Amniotic epithelial cell (primary cell): ENCODE data around the gene RAB30.
"Not testable (repeated sequence)": the region's sequence is repeated elsewhere in the genome, so short reads cannot be mapped to it uniquely, and the experiment has no call there.

Source experiments
- DNase-seq: peaks from one replicate; pipeline ENCODE4 v3.0.0-alpha.2; 2010; ENCODE audit warnings: low read depth

The RAB30 gene

DNA sequence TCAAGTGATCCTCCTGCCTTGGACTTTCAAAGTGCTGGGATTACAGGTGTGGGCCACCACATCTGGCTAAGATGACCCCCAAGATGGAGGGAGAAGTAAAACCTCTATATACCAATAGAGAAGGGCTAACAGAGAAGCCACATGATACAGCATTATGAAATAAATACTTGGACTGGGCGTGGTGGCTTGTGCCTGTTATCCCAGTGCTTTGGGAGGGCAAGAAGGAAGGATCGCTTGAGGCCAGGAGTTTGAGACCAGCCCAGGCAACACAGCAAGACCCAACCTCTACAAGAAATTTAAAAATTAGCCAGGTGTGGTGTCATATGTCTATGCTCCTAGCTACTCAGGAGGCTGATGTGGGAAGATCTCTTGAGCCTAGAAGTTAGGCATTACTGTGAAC lies 61.7 kb downstream of the RAB30 start:
- DNase-seq = no peak

DNA sequence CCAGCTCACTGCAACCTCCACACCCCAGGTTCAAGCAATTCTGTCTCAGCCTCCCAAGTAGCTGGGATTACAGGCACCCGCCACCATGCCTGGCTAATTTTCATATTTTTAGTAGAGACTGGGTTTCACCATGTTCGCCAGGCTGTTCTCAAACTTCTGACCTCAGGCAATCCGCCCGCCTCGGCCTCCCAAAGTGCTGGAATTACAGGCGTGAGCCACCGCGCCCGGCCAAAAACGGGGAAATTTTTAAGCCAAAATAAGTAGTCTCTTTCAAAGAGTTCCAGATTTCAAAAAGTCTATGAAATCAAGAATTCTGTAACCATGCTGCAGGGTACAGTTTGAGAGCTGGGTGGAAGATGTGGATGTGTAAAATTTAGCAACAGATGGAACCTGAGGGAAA lies 62.6 kb downstream of the RAB30 start:
- DNase-seq = not testable (repeated sequence)

DNA sequence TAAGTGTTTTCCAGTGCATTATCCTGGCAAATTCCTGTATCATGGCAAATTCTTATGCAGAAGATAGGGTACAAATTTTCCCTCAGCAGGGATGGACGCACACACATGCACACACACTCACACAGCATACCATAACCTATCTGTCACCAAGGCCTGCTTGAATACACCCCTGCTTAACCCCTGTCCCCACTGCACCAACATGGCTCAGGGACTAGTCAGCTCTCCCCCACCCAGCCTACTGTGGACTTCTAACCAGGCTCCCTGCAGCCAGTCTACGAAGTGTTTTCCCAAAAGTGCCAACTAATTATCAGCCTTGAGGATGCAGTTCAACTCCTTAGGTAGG lies 63.1 kb downstream of the RAB30 start:
- peak; percentile 34 for DNase-seq

DNA sequence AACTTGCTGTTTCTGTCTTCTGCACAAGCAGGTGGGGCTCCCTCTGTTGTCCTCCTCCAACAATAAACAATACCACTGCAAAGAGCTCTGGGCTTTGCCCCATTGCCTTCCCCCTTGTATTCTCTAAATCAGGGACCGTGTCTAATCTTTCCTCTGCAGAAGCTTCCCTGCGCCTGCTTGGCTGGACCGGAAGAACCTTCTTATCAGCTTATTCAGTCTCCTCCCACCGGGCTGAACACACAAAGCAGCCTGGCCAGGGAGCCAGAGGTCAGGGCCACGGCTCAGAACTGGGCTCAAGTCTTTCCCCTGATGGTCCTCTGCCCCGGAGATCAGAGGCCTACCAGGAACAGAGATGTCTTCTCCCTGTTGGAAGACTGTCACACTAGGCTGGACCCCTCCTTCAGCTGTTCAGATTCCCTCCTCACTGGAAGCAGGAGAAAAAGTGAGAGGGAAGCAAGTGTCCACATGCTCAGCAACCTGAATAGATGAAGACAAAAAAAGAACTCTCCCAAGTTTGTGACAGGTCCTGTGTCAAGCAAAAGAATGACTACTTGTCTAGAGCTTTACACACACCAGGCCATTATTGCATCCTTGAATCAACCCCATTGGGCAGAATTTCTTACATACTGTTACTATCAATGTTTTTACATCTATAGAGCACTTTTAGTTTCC lies 63.7 kb downstream of the RAB30 start:
- peak; percentile 51 for DNase-seq

DNA sequence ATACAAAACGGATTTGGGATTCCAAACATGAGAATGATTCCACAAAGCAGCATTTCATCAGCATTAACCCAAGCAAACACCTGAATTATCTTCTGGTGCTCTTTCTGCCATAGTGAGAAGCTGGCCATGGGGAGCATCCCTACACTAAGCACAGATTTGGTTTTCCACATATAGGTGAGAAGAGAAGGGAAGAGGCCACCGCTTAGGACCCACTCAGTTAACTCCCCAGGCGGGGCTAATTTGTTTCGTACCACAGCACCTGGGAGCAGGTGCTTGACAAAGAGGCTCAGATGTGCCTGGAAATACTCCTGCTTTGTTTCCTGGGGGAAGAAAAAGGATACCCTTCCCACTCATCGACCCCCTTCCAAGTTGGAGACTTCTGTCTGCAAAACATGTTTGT lies 64.2 kb downstream of the RAB30 start:
- no peak for DNase-seq

DNA sequence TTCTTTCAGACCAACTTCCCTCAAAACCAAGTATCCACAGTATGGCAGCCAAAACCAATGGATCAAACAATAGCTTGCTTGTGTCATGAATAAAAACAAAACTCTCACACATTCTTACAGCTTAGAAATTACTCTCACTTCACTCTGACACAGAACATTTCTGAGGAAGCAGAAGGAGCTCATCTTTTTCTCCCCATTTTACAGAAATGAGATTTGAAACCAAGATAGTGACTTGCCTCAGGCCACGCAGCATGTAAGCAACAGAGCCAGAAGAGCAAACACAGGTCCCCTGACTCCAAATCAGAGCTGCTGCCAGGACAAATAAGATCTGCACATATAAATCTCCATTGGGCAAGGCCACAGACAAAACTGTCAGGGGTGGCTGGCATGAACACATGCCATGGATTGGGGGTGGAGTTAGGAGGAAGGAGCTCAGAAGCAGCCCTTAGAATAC lies 64.8 kb downstream of the RAB30 start:
- no peak for DNase-seq

DNA sequence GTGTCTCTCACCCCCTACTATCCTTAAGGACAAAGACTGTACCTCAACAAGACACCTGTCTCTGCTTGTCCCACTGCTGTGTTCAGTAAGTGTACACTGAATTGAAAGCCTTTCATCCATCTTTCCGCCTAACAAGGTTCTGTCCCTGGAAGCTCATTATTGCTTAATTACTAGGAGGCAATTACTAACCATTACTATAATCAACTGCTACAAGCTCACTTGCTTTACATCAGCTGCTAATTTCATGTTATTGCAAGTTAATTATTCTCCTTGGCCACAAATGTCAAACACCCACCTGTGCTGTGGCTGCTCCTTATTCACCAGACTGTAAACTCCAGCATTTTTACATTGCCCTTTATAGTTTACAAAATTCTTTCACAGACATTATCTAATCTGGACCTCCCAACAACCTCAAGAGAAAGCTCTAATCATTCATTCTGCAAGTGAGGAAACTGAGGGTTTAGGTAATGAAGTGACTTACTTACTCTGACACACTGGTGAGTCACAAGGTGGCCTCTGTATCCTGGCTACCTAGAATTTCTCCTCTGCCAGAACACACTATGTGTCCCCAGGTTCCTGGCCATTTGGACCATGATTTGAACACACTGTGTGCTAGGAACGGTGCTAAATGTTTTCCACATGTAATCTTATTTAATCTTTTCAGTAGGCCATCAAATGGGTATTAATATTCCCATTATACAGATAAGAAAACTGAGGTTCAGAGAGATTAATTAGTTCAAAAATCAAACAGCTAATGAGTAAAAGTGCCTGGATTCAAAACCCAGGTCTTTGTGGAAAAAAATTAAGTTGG lies 66.7 kb downstream of the RAB30 start:
- DNase-seq = no peak

DNA sequence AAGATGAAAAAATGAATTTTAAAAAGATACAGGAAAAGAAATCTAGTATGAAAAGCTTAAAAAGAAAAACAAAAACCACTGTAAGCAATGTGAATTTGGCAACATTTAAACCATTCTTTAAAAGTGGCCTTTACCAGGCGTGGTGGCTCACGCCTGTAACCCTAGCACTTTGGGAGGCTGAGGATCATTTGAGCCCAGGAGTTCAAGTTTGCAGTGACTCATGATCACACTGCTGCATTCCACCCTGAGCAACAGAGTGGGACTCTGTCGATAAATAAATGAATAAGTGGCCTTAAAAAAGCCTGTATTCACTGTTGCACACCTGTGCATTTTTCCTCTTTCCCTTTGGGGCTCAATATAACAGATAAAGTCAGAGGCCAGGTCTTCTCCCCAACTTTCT lies 69.2 kb downstream of the RAB30 start:
- DNase-seq = no peak

DNA sequence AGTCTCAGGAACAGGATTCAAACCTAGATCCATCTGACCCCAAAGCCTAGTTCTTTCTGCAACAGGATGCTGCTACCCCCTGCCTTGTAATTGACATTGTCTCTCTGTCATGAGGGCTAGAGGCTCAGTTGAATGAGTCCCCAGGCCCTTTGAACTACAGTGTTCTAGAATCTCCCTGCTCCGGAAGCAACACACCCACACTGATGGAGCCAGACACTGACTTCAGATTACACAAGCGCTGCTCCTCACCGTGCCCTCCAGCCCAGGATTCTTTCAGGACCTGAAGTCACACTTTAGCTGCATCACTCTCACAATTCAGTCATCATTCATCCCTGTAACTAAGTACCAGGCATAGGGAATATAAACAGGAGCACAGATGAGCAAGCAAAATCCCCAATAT lies 69.6 kb downstream of the RAB30 start:
- DNase-seq = peak; percentile 26

DNA sequence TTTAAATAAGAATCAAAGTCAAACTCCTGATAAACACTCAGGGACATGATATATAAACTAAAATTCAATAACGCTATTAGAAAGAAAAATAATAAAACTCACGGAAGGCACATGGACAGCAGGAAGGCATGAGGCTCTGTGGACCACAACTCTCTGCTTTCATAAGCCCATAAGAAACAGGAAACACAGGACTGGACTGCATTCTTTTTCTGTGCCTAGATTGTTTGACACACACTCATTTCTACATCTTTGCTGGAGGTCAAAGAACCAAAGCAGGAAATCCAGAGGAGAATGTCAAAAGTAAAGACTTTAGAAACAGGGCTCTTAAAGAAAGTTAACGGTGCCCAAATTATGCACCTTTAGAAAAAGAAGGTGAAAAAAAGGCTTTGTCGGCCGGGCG lies 71.3 kb downstream of the RAB30 start:
- DNase-seq = no peak

DNA sequence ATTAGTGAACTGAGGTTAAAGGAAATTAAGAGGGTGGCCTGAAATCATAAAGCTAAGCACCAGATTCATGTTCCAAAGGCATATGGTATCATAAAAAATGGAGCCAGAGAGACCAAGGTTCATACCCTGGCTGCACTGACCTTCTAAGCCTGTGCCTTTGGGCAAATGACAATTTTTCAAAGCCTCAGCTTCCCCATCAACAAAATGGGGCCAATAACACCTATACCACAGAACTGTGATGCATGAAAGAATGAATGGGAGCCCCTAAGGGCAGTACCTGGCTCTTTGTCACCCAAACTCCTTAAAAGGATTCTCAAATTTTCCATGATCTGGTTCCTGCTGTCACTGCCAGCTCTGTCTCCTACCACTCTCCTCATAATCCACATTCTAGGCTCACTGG lies 72.5 kb downstream of the RAB30 start:
- no peak for DNase-seq

DNA sequence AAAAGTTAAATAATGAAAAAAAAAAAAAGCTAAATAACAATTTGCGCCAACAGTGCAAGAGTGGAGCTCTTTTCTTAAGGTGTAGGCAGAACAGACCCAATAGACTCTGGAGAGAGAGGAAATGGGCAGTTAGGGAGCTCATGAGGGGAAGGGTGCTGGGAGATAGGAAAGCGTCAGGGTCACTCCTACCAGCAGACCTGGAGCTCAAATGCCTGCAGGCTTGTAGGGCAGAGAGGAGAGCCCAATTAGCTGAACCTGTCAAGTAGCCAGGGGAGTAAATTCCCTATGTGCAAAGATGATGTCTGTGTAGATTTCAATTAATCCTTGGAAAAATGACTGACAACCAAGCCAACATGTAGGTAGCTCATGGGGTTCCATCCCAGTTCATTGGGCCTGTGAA lies 73.0 kb downstream of the RAB30 start:
- no peak for DNase-seq

DNA sequence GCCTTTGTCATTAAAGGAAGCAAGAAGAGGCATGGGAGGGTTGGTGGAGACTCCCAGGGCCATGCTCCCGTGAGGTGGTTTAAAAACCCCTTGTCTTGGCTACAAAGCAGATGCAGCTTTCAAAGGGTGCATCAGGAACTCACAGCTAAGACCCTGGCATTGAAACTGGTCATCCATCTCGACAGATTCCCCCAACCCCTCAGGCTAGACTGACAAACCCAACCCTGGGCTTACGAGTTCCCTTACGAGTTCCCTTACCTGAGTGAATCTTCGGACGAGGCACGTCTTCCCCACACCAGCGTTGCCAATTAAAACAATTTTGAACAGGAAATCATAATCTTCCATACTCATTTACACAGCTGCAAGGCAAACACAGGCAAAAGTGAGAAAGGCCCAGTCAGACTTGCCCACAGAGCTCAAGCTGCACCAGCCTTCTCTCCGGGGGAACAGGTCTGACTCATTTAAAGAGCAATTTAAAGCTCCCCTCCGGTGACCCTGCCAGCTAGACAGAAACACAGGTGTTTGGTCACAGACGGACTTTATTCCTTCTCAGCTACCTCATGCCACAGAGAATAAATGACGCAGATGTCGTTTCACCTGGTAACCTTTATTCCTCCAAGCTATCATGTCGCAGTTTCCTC lies 74.6 kb downstream of the RAB30 start:
- no peak for DNase-seq

DNA sequence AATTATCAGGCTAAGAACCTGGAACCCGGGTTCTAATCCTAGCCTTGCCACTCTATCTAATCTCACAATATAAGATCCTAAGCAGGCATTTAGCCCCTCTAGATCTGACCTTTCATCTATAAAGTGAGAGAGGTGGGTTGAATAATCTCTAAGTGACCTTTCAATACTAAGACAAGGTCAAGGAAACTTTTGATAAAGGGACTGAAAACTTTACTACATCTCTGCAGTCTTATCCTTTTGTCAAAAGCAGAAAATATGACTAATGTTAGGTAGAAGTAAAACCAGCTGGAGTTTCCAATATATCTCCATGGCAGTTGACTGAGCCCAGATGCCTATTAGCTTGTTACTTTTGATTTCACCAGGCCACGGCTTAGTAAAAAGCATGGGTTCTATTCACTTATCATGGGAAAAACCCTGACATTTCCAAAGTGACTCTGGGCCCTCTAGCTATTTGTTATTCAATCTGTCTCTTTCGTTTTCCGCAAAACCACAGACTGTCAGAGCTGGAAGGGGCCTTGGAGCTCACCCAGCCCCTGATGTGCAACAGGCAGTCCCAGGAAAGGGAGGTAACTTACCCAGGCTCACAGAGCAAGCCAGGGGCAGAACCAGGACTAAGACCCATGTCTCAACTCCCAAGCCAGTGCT lies 75.8 kb downstream of the RAB30 start:
- DNase-seq = peak; percentile 29

DNA sequence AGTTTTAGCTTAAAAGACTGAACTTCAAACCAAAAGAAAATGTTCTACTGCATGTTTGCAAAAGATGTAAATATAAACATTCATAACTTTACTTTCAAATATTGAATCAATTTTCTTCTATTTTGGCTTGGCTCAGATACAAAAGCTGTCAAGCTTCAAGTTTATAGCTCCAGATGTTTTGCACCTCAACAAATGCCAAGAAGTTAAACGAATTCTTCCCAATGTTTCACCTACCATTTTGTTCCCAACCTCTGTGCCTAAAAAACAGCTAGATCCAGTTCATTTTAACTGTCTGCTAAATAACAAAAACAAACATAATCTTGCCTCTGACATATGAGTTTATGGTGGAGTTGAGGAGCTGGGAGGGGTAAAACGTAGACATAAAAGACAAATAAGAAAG lies 76.5 kb downstream of the RAB30 start:
- no peak for DNase-seq

DNA sequence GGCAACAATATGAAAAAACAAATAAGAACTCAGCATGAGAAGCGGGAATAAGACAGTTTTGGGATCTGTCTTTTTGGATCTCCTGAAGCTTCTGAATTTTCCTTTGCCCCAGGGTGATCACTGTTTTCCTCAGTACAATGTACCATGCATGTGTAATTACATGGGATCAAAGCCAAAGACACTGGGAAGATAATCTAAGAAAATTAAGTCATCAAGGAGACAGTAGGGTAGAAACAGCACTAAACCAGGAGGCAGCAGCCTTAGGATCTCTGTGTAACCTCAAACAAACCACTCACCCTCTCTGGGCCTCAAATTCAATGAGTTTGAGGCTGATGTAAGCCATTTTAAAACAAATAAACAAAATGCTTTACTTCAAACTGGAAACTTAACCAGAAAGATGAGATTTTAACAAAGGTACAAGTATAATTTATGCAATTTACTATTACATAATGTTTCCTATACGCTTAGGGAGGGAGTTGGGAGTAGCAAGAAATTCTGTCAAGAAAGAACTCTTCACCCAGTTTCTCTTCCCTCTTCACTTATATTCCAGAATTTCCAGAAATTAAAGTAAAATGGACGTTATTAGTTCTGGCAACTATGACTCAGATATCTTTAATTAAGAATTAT lies 77.0 kb downstream of the RAB30 start:
- no peak for DNase-seq

DNA sequence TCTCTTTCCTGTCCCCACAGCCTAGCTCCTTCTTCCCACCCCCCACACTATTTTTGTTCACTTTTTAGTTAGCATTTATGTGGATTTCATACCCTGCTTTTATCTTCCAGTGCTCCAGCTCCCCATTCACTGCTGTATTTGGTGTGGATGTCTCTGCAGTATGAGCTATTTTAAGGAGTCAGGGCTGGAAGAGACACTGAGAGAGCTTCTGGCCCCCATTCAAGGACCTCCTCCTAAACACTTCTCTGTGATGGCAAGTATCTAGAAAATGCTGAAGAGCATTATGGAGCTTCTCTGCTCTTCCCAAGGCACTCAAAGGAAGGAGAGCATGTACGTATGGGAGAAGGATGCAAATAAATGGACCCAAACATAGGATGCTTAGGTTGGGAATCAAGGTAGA lies 79.5 kb downstream of the RAB30 start:
- no peak for DNase-seq

DNA sequence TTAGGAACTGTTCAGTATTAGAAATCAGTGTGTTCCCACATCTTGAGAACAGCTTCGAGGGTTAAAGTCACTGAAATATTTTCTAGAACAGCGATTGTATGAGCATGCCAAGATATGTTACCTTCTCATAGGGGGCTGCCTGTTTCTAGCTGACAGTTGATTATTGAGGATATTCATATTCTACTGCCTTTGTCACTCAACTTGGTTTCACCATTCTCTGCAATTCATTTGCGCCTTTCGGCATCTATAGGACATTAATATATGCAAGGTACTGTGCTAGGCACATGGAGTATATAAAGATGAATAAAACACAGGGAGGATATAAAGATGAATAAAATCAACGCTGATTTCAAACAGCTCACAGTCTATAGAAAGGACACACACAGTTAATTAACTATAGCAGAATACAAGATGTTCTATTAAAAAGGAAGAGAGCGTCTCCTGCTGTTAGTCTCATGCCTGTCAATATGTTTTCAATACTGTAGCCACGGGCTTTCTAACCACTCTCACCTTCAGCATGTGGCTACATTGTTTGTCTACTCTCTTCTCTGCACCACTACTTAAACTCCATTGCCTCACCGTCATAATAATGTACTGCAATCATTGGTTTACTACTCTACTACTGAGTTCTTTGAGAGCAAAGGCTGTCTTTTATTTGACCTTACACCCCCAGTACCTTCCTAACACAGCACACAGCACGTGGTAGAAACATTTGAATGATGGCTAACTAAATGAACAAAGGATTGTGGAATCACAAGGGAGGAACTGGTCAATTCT lies 81.9 kb downstream of the RAB30 start:
- no peak for DNase-seq

DNA sequence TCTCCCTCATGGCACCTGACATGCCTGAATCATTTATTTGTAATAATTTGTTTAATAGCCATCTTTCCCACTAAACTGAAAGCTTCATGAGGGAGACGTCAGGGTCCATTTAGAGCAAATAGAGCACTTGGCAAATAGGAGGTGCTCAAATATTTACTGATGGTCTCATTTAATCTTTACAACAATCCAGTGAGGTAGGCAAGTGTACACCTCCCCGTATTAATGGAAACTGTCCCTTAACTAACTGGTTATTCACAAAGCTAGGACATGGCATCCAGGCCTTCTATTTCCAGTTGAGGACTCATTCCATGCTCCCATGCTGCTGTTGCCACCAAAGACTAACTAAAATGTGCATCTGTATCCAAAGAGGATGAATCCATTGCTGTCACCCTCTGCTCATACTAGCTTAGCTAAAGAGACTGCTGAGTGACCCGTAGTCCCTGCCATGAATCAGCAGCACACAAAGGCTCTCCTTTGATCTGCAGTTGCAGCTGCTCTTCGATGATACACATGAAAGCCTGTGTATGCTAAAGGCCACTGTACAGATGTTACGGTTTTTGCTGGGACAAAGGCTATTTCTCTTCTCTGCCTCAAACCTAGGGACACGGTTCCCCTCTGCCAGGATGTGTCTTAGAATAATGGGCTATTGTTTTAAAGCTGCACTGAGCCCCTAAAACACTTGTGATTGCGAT lies 82.6 kb downstream of the RAB30 start:
- no peak for DNase-seq

DNA sequence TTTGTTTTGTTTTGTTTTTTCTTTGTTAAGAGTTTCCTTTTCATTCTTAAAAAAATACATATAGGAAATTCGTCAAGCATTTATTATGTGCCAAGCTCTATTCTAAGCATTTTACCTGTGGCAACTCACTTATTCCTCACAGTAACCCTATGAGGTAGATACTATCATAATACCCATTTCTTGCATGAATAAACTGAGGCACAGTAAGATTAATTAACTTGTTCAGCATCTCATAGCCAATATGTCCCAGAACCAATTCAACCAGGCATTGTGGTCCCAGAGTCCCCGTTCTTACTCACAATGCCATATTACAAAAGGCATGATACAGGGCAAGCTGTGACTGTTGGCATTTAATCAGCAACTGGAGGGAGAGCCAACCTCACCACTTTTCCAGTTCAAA lies 83.7 kb downstream of the RAB30 start:
- no peak for DNase-seq

DNA sequence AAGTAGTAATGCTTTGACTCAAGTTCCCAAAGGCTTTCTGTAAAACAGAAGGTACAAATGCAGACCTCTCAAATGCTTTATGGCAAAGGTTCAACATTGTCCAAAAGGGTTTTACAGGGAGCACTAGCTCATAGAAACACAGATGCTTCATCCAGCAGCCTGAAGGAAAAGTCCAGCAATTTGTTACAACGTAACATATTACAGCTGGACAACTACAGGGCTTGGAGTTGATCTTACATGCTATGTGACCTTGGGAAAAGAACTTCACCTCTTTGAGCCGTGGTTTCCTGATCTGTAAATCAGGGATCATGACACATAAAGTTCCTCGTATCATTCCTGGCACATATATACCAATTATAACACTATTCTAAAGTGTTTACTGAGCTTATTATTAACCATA lies 85.3 kb downstream of the RAB30 start:
- DNase-seq = no peak
